ENCODE measurements around the gene DPM2. TPM values are rescaled to one million over a fixed set of nuclear protein-coding genes. Genes with fewer than 3 reads are reported as not detected.

Gene DPM2
- total RNA-seq = 13.4 and 20.5 TPM in 2 replicates

GRCh38 chr9:127937388-127938297, at the start of gene DPM2:
Gene DPM2 (minus strand): TSS chr9:127937854. CDS start chr9:127937820, 34 bp downstream.

GRCh38 chr9:127980706-127981558, 43.3 kb upstream of the DPM2 start, which contains the start of gene EEIG1:
Gene EEIG1 (minus strand): TSS chr9:127980989. CDS start chr9:127980137, 852 bp downstream.

GRCh38 chr9:127930231-127931091, 7.2 kb downstream of the DPM2 start, which contains the start of gene PIP5KL1:
Gene PIP5KL1 (minus strand): TSS chr9:127930777. CDS start chr9:127930752, 25 bp downstream.

GRCh38 chr9:127916720-127917581, 20.7 kb downstream of the DPM2 start, which contains the start of gene ST6GALNAC4:
Gene ST6GALNAC4 (minus strand): TSS chr9:127917041. CDS start chr9:127916419, 622 bp downstream.

GRCh38 chr9:127899128-127899943, 38.3 kb downstream of the DPM2 start, which contains the start of gene ST6GALNAC6:
Gene ST6GALNAC6 (minus strand): TSS chr9:127899603. CDS start chr9:127897981, 1,622 bp downstream.

Other genes with a start within 250 kb of the DPM2 start
- gene CFAP157, start 230.9 kb downstream of the DPM2 start, total RNA-seq = not detected in 2 replicates
- gene PTRH1, start 222.2 kb downstream of the DPM2 start, total RNA-seq = 66.5 and 76.0 TPM in 2 replicates
- gene TTC16, start 221.8 kb downstream of the DPM2 start, total RNA-seq = not detected in 2 replicates
- gene TOR2A, start 202.6 kb downstream of the DPM2 start, total RNA-seq = 9.9 and 16.0 TPM in 2 replicates
- gene SH2D3C, start 159.2 kb downstream of the DPM2 start, total RNA-seq = 0.15 and 0.23 TPM in 2 replicates
- 25.4 and 28.7 TPM in 2 replicates for gene CDK9, start 151.8 kb downstream of the DPM2 start, total RNA-seq
- gene FPGS, start 135.0 kb downstream of the DPM2 start, total RNA-seq = 74.0 and 76.5 TPM in 2 replicates
- 6.2 and 9.6 TPM in 2 replicates for gene ENG, start 83.2 kb downstream of the DPM2 start, total RNA-seq
- gene AK1, start 60.2 kb downstream of the DPM2 start, total RNA-seq = 34.4 and 45.3 TPM in 2 replicates
- 25.8 and 35.7 TPM in 2 replicates for gene ST6GALNAC6, start 38.3 kb downstream of the DPM2 start, total RNA-seq
- gene ST6GALNAC4, start 20.8 kb downstream of the DPM2 start, total RNA-seq = 36.4 and 42.8 TPM in 2 replicates
- gene PIP5KL1, start 7.1 kb downstream of the DPM2 start, total RNA-seq = 10.2 and 21.9 TPM in 2 replicates
- gene EEIG1, start 43.1 kb upstream of the DPM2 start, total RNA-seq = 2.6 and 2.7 TPM in 2 replicates
- 6.4 and 8.1 TPM in 2 replicates for gene NAIF1, start 129.5 kb upstream of the DPM2 start, total RNA-seq
- 7.3 and 8.0 TPM in 2 replicates for gene SLC25A25, start 130.4 kb upstream of the DPM2 start, total RNA-seq
- 60.0 and 75.4 TPM in 2 replicates for gene PTGES2, start 189.9 kb upstream of the DPM2 start, total RNA-seq
- 8.8 and 22.4 TPM in 2 replicates for gene LCN2, start 211.6 kb upstream of the DPM2 start, total RNA-seq
- 223 and 319 TPM in 2 replicates for gene BBLN, start 222.4 kb upstream of the DPM2 start, total RNA-seq

Data from hair follicular keratinocyte (primary cell).